H9 (cell line): Measurements from ENCODE around the gene SH3GL1. TPM values are rescaled to one million over a fixed set of nuclear protein-coding genes. Genes with fewer than 3 reads are reported as not detected.

Experiments
- DNase-seq: peaks from one replicate; pipeline ENCODE4 v3.0.0-alpha.2; 2017
- H2AFZ ChIP-seq: one replicate; pipeline ENCODE4 v1.6.1; 2013; ENCODE audit warnings: mild to moderate bottlenecking, low read length, control low read depth, moderate library complexity
- H2AK5ac ChIP-seq: 2 replicates; pipeline ENCODE4 v1.6.1; 2013; ENCODE audit warnings: low read length, control low read depth, mixed read lengths; ENCODE audit not compliant: insufficient read length
- H2BK120ac ChIP-seq: one replicate; pipeline ENCODE4 v1.6.1; 2013; ENCODE audit warnings: low read depth, mild to moderate bottlenecking, low read length, control low read depth, inconsistent platforms; ENCODE audit not compliant: poor library complexity, severe bottlenecking
- H2BK12ac ChIP-seq: 2 replicates; pipeline ENCODE4 v1.6.1; 2013; ENCODE audit warnings: low read length, control low read depth, mixed read lengths, low read depth; ENCODE audit not compliant: insufficient read length
- H2BK15ac ChIP-seq: 2 replicates; pipeline ENCODE4 v1.6.1; 2013; ENCODE audit warnings: low read depth, low read length, control low read depth
- H2BK20ac ChIP-seq: one replicate; pipeline ENCODE4 v1.6.1; 2013; ENCODE audit warnings: low read depth, mild to moderate bottlenecking, low read length, control low read depth, inconsistent platforms; ENCODE audit not compliant: poor library complexity, severe bottlenecking
- H2BK5ac ChIP-seq: 2 replicates; pipeline ENCODE4 v1.6.1; 2013; ENCODE audit warnings: low read length, control low read depth, mixed read lengths; ENCODE audit not compliant: insufficient read length
- H3K14ac ChIP-seq: 2 replicates; pipeline ENCODE4 v1.6.1; 2013; ENCODE audit warnings: low read length, control low read depth; ENCODE audit not compliant: insufficient read depth
- H3K18ac ChIP-seq: 2 replicates; pipeline ENCODE4 v1.6.1; 2013; ENCODE audit warnings: low read depth, mild to moderate bottlenecking, mixed read lengths, low read length, control low read depth; ENCODE audit not compliant: insufficient read length
- H3K23ac ChIP-seq: 2 replicates; pipeline ENCODE4 v1.6.1; 2013; ENCODE audit warnings: low read length, control low read depth, mixed read lengths, low read depth; ENCODE audit not compliant: insufficient read length
- H3K23me2 ChIP-seq: 2 replicates; pipeline ENCODE4 v1.6.1; 2013; ENCODE audit warnings: low read depth, mild to moderate bottlenecking, mixed read lengths, low read length, control low read depth; ENCODE audit not compliant: insufficient read length, poor library complexity, severe bottlenecking
- H3K27ac ChIP-seq: 2 replicates; pipeline ENCODE4 v1.5.1; 2013; ENCODE audit warnings: low read length, control low read depth, mixed read lengths, low read depth; ENCODE audit not compliant: insufficient read length
- H3K27me3 ChIP-seq: 2 replicates; pipeline ENCODE4 v1.6.1; 2013; ENCODE audit warnings: low read length, control low read depth, inconsistent platforms; ENCODE audit not compliant: insufficient read depth
- H3K4ac ChIP-seq: 2 replicates; pipeline ENCODE4 v1.6.1; 2013; ENCODE audit warnings: low read depth, mild to moderate bottlenecking, control low read depth, inconsistent platforms, low read length, moderate library complexity
- H3K4me1 ChIP-seq: 2 replicates; pipeline ENCODE4 v1.6.1; 2013; ENCODE audit warnings: low read length, control low read depth, inconsistent platforms; ENCODE audit not compliant: insufficient read depth
- H3K4me2 ChIP-seq: 2 replicates; pipeline ENCODE4 v1.6.1; 2013; ENCODE audit warnings: low read length, control low read depth, mixed read lengths; ENCODE audit not compliant: insufficient read length, insufficient read depth
- H3K56ac ChIP-seq: 2 replicates; pipeline ENCODE4 v1.6.1; 2013; ENCODE audit warnings: low read depth, mild to moderate bottlenecking, mixed read lengths, low read length, control low read depth; ENCODE audit not compliant: insufficient read length
- H3K79me1 ChIP-seq: 2 replicates; pipeline ENCODE4 v1.6.1; 2013; ENCODE audit warnings: low read depth, mild to moderate bottlenecking, moderate library complexity, low read length, control low read depth, inconsistent platforms; ENCODE audit not compliant: insufficient read depth, poor library complexity, severe bottlenecking
- H3K79me2 ChIP-seq: 2 replicates; pipeline ENCODE4 v1.6.1; 2013; ENCODE audit warnings: low read length, control low read depth, inconsistent platforms; ENCODE audit not compliant: insufficient read depth
- H3K9ac ChIP-seq: 2 replicates; pipeline ENCODE4 v1.6.1; 2013; ENCODE audit warnings: low read length, control low read depth, mixed read lengths; ENCODE audit not compliant: insufficient read length; ENCODE audit errors: extremely low read depth
- H3K9me3 ChIP-seq: one replicate; pipeline ENCODE4 v1.6.1; 2013; ENCODE audit warnings: low read depth, low read length, inconsistent platforms; ENCODE audit not compliant: control insufficient read depth
- H3T11ph ChIP-seq: one replicate; pipeline ENCODE4 v1.6.1; 2013; ENCODE audit warnings: mild to moderate bottlenecking, low read length, control low read depth, inconsistent platforms
- H4K20me1 ChIP-seq: one replicate; pipeline ENCODE4 v1.6.1; 2013; ENCODE audit not compliant: control insufficient read depth, insufficient read length, insufficient read depth
- H4K5ac ChIP-seq: 2 replicates; pipeline ENCODE4 v1.6.1; 2013; ENCODE audit warnings: low read depth, mild to moderate bottlenecking, mixed read lengths, low read length, control low read depth; ENCODE audit not compliant: insufficient read length
- H4K8ac ChIP-seq: replicated peaks from 2 replicates; pipeline ENCODE4 v1.6.1; 2013; ENCODE audit warnings: low read length, control low read depth, mixed read lengths, low read depth; ENCODE audit not compliant: insufficient read length
- H4K91ac ChIP-seq: 2 replicates; pipeline ENCODE4 v1.6.1; 2013; ENCODE audit warnings: low read depth, mild to moderate bottlenecking, moderate library complexity, mixed read lengths, low read length, control low read depth; ENCODE audit not compliant: insufficient read length
- H3K27ac Mint-ChIP-seq, 3 experiments: 2 replicates in 2 of 3; 3 replicates in 1 of 3; pipeline ENCODE4 v1.8.0; 2020 to 2021; ENCODE audit warnings: mixed read lengths in 3 of 3, mild to moderate bottlenecking in 1 of 3, moderate library complexity in 1 of 3
- H3K27me3 Mint-ChIP-seq: 2 replicates; pipeline ENCODE4 v1.8.0; 2021; ENCODE audit warnings: low read depth, mild to moderate bottlenecking, moderate library complexity, mixed read lengths
- H3K36me3 Mint-ChIP-seq, 3 experiments: 2 replicates in 2 of 3; 3 replicates in 1 of 3; pipeline ENCODE4 v1.8.0; 2020 to 2021; ENCODE audit warnings: low read depth in 3 of 3, mixed read lengths in 3 of 3; ENCODE audit not compliant: insufficient read depth in 1 of 3
- H3K4me1 Mint-ChIP-seq, 2 experiments: 2 replicates each; pipeline ENCODE4 v1.8.0; 2020; ENCODE audit warnings: mixed read lengths in 2 of 2
- H3K4me3 Mint-ChIP-seq, 2 experiments: 2 replicates in 1 of 2; 3 replicates in 1 of 2; pipeline ENCODE4 v1.8.0; 2020 to 2021; ENCODE audit warnings: mild to moderate bottlenecking in 2 of 2, mixed read lengths in 2 of 2, moderate library complexity in 1 of 2
- H3K9me3 Mint-ChIP-seq, 2 experiments: 2 replicates in 1 of 2; 3 replicates in 1 of 2; pipeline ENCODE4 v1.8.0; 2020; ENCODE audit warnings: mild to moderate bottlenecking in 2 of 2, mixed read lengths in 2 of 2, moderate library complexity in 1 of 2
- WGBS: extraction: QIAGEN DNeasy Blood & Tissue Kit; methylation state at CpG from one replicate; pipeline ENCODE4 v1.1.7; 2013; ENCODE audit warnings: missing lambda C conversion rate, low lambda C conversion rate, mixed read lengths; ENCODE audit not compliant: insufficient read length; ENCODE audit errors: extremely low coverage; 5-methylcytosine and 5-hydroxymethylcytosine counted together
- total RNA-seq: library from RNA; stranded (reverse); gene quantifications from 2 replicates; pipeline ENCODE4 v1.2.1, GENCODE V29; 2021
- TF ChIP-seq, protein P1 (sequence below): fragments of 200-600 bp; sonication (generic); conservative IDR thresholded peaks from 3 replicates; pipeline ENCODE4 v1.8.0; 2021; ENCODE audit warnings: antibody characterized with exemption, mild to moderate bottlenecking

The SH3GL1 gene
- total RNA-seq, 1 experiment from 2014 or later: 85.5 TPM

DNA sequence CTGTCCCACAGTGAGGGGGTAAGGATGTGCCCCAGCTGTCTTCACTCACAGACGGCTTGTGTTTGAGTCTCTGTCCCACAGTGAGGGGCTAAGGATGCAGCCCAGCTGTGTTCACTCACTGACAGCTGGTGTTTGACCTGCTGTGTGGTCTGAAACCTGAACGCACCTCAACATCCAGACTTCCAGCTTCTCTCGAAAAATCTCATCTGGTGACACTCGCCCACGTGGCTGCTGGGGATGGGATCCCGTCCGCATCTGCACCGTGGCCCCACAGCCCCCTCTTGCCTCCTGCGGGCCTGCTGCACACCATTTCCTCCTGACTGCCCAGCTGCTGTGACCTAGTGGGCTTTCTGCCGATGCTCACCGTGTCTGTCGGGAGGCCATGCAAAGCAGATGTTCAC lies 29.4 kb upstream of the SH3GL1 start:
- Histone ChIP-seq H3K4me1 (no peaks in the 10 kb centered on the region), H3T11ph (no peak overlapping the region), H3K18ac (no peak overlapping the region), H3K79me1 (no peaks in the 10 kb centered on the region), H2BK20ac (no peak overlapping the region), H4K8ac (no peak overlapping the region), H4K91ac (no peak overlapping the region), H3K23ac (no peak overlapping the region), H4K5ac (no peak overlapping the region), H2BK15ac (no peak overlapping the region), H3K9me3 (no peaks in the 10 kb centered on the region), H3K4me2 (no peak overlapping the region), H2BK5ac (no peak overlapping the region), H2BK120ac (no peak overlapping the region), H3K27me3 (no peaks in the 10 kb centered on the region), H3K23me2 (no peaks in the 10 kb centered on the region), H3K56ac (no peak overlapping the region), H2AFZ (no peak overlapping the region), H3K14ac (no peak overlapping the region), H3K4ac (no peak overlapping the region), H2AK5ac (no peak overlapping the region), H3K9ac (no peak overlapping the region), H3K27ac (no peak overlapping the region), H4K20me1 (no peaks in the 10 kb centered on the region), H2BK12ac (no peak overlapping the region), H3K79me2 (no peaks in the 10 kb centered on the region)
- H3K4me3 Mint-ChIP-seq: no peak overlapping the region; a peak in 1 of 5 replicates
- no peaks in the 10 kb centered on the region for H3K27me3 Mint-ChIP-seq
- DNase-seq: no peak
- H3K36me3 Mint-ChIP-seq: peaks cover 71 to 90% (median 76%) of the 10 kb centered on the region in 3 experiments
- no CpG with 5 or more reads among the region's 12 CpGs for WGBS
- TF ChIP-seq, protein P1, sequence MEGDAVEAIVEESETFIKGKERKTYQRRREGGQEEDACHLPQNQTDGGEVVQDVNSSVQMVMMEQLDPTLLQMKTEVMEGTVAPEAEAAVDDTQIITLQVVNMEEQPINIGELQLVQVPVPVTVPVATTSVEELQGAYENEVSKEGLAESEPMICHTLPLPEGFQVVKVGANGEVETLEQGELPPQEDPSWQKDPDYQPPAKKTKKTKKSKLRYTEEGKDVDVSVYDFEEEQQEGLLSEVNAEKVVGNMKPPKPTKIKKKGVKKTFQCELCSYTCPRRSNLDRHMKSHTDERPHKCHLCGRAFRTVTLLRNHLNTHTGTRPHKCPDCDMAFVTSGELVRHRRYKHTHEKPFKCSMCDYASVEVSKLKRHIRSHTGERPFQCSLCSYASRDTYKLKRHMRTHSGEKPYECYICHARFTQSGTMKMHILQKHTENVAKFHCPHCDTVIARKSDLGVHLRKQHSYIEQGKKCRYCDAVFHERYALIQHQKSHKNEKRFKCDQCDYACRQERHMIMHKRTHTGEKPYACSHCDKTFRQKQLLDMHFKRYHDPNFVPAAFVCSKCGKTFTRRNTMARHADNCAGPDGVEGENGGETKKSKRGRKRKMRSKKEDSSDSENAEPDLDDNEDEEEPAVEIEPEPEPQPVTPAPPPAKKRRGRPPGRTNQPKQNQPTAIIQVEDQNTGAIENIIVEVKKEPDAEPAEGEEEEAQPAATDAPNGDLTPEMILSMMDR: no peak
- no peaks in the 10 kb centered on the region for H3K4me1 Mint-ChIP-seq
- peak overlapping the region in 1 of 3 experiments; percentile 70; a peak in 1 of 7 replicates for H3K27ac Mint-ChIP-seq
- no peaks in the 10 kb centered on the region for H3K9me3 Mint-ChIP-seq
